HEK293 (cell line): Measurements from ENCODE around the gene LVRN.
A peak's percentile ranks its signal among the peaks of the same experiment; 100 is the strongest.

ENCODE experiments used
- CTCF ChIA-PET: fragments of 350-600 bp; formaldehyde crosslinking; extraction: SDS; loops from one replicate; lab custom pipeline; 2021; ENCODE audit warnings: antibody characterized with exemption; lab: Yijun Ruan, JAX
- POLR2A ChIA-PET: fragments of 300-600 bp; formaldehyde crosslinking; extraction: SDS; loops from one replicate; lab custom pipeline; 2020; ENCODE audit warnings: antibody characterized with exemption, inconsistent platforms; lab: Yijun Ruan, JAX
- H3K27ac ChIP-seq: fragments of 200-500 bp; sonication (Bioruptor generic); 2 replicates; pipeline ENCODE4 v1.5.1; 2014; ENCODE audit warnings: low read depth, low read length, control low read depth, inconsistent platforms; ENCODE audit errors: extremely low read depth
- H3K36me3 ChIP-seq, 2 experiments: fragments of 200-500 bp in 1 of 2; sonication (Bioruptor generic) in 1 of 2; 1 replicate in 1 of 2; 2 replicates in 1 of 2; pipeline ENCODE4 v1.5.1; 2014 to 2017; ENCODE audit warnings: inconsistent platforms in 2 of 2, low read length in 2 of 2; ENCODE audit not compliant: control insufficient read depth in 2 of 2, insufficient read depth in 1 of 2
- H3K4me1 ChIP-seq: fragments of 200-500 bp; sonication (Bioruptor generic); 2 replicates; pipeline ENCODE4 v1.5.1; 2014; ENCODE audit warnings: mild to moderate bottlenecking, low read length, inconsistent platforms; ENCODE audit not compliant: control insufficient read depth, insufficient read depth
- H3K4me3 ChIP-seq: 2 replicates; pipeline ENCODE4 v1.5.1; 2011; ENCODE audit warnings: low read depth, mild to moderate bottlenecking, control low read depth, low read length, moderate library complexity
- H3K9me3 ChIP-seq: fragments of 200-500 bp; sonication (Bioruptor generic); 2 replicates; pipeline ENCODE4 v1.5.1; 2014; ENCODE audit warnings: low read depth, low read length, inconsistent platforms; ENCODE audit not compliant: control insufficient read depth, insufficient read depth
- SALL2 ChIP-seq: fragments of 450-650 bp; formaldehyde crosslinking; IDR thresholded peaks from 2 replicates; pipeline ENCODE4 v1.5.0; 2017; ENCODE audit warnings: missing biosample characterization, mild to moderate bottlenecking, missing genetic modification characterization, borderline replicate concordance
- SETDB1 ChIP-seq: IDR thresholded peaks from one replicate; pipeline ENCODE4 v1.6.1; 2017; ENCODE audit warnings: mild to moderate bottlenecking, low read length, moderate library complexity, mixed read lengths; ENCODE audit not compliant: insufficient read length
- SP7 ChIP-seq: fragments of 450-650 bp; formaldehyde crosslinking; IDR thresholded peaks from 2 replicates; pipeline ENCODE4 v1.5.1; 2016; ENCODE audit warnings: missing biosample characterization, missing genetic modification characterization
- ZEB2 ChIP-seq: fragments of 450-650 bp; formaldehyde crosslinking; IDR thresholded peaks from 2 replicates; pipeline ENCODE4 v1.5.1; 2016; ENCODE audit warnings: missing biosample characterization, missing genetic modification characterization
- ZFP69B ChIP-seq: fragments of 450-650 bp; formaldehyde crosslinking; IDR thresholded peaks from 2 replicates; pipeline ENCODE4 v1.5.1; 2016; ENCODE audit warnings: missing biosample characterization, missing genetic modification characterization
- ZNF223 ChIP-seq: fragments of 450-650 bp; formaldehyde crosslinking; IDR thresholded peaks from 2 replicates; pipeline ENCODE4 v1.5.1; 2016; ENCODE audit warnings: missing biosample characterization, missing genetic modification characterization
- ZNF266 ChIP-seq: fragments of 450-650 bp; formaldehyde crosslinking; IDR thresholded peaks from 2 replicates; pipeline ENCODE4 v1.5.1; 2016; ENCODE audit warnings: missing biosample characterization, missing genetic modification characterization, low read depth
- ZNF324 ChIP-seq: fragments of 450-650 bp; formaldehyde crosslinking; IDR thresholded peaks from 2 replicates; pipeline ENCODE4 v1.5.1; 2016; ENCODE audit warnings: missing biosample characterization, missing genetic modification characterization
- ZNF394 ChIP-seq: fragments of 450-650 bp; formaldehyde crosslinking; IDR thresholded peaks from 2 replicates; pipeline ENCODE4 v1.5.1; 2016; ENCODE audit warnings: missing biosample characterization, missing genetic modification characterization, mild to moderate bottlenecking, moderate library complexity, borderline replicate concordance
- ZNF48 ChIP-seq: fragments of 450-650 bp; formaldehyde crosslinking; IDR thresholded peaks from 2 replicates; pipeline ENCODE4 v1.5.1; 2016; ENCODE audit warnings: missing biosample characterization, missing genetic modification characterization
- ZNF501 ChIP-seq: fragments of 450-650 bp; formaldehyde crosslinking; IDR thresholded peaks from 2 replicates; pipeline ENCODE4 v1.5.1; 2016; ENCODE audit warnings: missing biosample characterization, missing genetic modification characterization
- ZNF785 ChIP-seq: fragments of 450-650 bp; formaldehyde crosslinking; IDR thresholded peaks from 2 replicates; pipeline ENCODE4 v1.5.1; 2016; ENCODE audit warnings: missing biosample characterization, missing genetic modification characterization
- ZNF791 ChIP-seq: fragments of 450-650 bp; formaldehyde crosslinking; IDR thresholded peaks from 2 replicates; pipeline ENCODE4 v1.5.1; 2016; ENCODE audit warnings: missing biosample characterization, missing genetic modification characterization
- TF ChIP-seq, protein P1 (sequence below): fragments of 450-650 bp; formaldehyde crosslinking; IDR thresholded peaks from 2 replicates; pipeline ENCODE4 v1.5.1; 2016; ENCODE audit warnings: missing biosample characterization, missing genetic modification characterization
- TF ChIP-seq, protein P2 (sequence below): fragments of 450-650 bp; formaldehyde crosslinking; IDR thresholded peaks from 2 replicates; pipeline ENCODE4 v1.5.1; 2016; ENCODE audit warnings: missing biosample characterization, missing genetic modification characterization
- TF ChIP-seq, protein P3 (sequence below): fragments of 450-650 bp; formaldehyde crosslinking; IDR thresholded peaks from 2 replicates; pipeline ENCODE4 v1.5.1; 2017; ENCODE audit warnings: missing biosample characterization, missing genetic modification characterization
- TF ChIP-seq, protein P4 (sequence below): fragments of 450-650 bp; formaldehyde crosslinking; IDR thresholded peaks from 2 replicates; pipeline ENCODE4 v1.5.1; 2016; ENCODE audit warnings: missing biosample characterization, missing genetic modification characterization
- TF ChIP-seq, protein P5 (sequence below): fragments of 450-650 bp; formaldehyde crosslinking; IDR thresholded peaks from 2 replicates; pipeline ENCODE4 v1.5.1; 2016; ENCODE audit warnings: missing biosample characterization, missing genetic modification characterization
- TF ChIP-seq, protein P6 (sequence below): fragments of 450-650 bp; formaldehyde crosslinking; IDR thresholded peaks from 2 replicates; pipeline ENCODE4 v1.5.1; 2016; ENCODE audit warnings: missing biosample characterization, missing genetic modification characterization
- TF ChIP-seq, protein P7 (sequence below): fragments of 450-650 bp; formaldehyde crosslinking; IDR thresholded peaks from 2 replicates; pipeline ENCODE4 v1.5.1; 2017; ENCODE audit warnings: missing biosample characterization, mild to moderate bottlenecking, missing genetic modification characterization, moderate library complexity

LVRN gene

DNA sequence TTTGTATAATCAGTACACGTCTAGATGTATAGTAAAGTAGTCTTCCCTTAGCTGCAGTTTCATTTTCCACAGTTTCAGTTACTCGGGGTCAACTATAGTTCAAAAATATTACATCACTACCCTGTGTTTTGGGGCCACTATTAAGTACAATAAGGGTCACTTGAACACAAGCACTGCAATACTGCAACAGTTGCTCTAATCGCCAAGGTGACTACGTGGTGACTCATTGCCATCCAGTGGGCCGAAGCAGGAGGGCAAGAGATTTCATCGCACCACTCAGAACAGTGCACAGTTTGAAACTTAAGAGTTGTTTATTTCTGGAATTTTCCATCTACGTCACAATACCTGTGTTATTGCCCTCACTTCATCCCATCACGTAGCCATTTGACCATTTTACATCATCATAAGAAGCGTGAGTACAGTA is 69.8 kb downstream of the LVRN start, which contains the start of gene ARL14EPL (continued):
- TF ChIP-seq ZNF266 (no peak), ZNF48 (tag by site-specific recombination) (no peak), ZNF785 (no peak), ZEB2 (0 out of 2 replicates have a peak, but pooled peaks have one; percentile 22), SP7 (0 out of 2 replicates have a peak, but pooled peaks have one; percentile 14)
- TF ChIP-seq, protein P1, sequence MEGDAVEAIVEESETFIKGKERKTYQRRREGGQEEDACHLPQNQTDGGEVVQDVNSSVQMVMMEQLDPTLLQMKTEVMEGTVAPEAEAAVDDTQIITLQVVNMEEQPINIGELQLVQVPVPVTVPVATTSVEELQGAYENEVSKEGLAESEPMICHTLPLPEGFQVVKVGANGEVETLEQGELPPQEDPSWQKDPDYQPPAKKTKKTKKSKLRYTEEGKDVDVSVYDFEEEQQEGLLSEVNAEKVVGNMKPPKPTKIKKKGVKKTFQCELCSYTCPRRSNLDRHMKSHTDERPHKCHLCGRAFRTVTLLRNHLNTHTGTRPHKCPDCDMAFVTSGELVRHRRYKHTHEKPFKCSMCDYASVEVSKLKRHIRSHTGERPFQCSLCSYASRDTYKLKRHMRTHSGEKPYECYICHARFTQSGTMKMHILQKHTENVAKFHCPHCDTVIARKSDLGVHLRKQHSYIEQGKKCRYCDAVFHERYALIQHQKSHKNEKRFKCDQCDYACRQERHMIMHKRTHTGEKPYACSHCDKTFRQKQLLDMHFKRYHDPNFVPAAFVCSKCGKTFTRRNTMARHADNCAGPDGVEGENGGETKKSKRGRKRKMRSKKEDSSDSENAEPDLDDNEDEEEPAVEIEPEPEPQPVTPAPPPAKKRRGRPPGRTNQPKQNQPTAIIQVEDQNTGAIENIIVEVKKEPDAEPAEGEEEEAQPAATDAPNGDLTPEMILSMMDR: peak; percentile 55; the same call in 1 of the 2 replicates
- TF ChIP-seq, protein P2, sequence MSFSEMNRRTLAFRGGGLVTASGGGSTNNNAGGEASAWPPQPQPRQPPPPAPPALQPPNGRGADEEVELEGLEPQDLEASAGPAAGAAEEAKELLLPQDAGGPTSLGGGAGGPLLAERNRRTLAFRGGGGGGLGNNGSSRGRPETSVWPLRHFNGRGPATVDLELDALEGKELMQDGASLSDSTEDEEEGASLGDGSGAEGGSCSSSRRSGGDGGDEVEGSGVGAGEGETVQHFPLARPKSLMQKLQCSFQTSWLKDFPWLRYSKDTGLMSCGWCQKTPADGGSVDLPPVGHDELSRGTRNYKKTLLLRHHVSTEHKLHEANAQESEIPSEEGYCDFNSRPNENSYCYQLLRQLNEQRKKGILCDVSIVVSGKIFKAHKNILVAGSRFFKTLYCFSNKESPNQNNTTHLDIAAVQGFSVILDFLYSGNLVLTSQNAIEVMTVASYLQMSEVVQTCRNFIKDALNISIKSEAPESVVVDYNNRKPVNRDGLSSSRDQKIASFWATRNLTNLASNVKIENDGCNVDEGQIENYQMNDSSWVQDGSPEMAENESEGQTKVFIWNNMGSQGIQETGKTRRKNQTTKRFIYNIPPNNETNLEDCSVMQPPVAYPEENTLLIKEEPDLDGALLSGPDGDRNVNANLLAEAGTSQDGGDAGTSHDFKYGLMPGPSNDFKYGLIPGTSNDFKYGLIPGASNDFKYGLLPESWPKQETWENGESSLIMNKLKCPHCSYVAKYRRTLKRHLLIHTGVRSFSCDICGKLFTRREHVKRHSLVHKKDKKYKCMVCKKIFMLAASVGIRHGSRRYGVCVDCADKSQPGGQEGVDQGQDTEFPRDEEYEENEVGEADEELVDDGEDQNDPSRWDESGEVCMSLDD (tag by site-specific recombination): no peak
- TF ChIP-seq, all 188 proteins: peak for 17

DNA sequence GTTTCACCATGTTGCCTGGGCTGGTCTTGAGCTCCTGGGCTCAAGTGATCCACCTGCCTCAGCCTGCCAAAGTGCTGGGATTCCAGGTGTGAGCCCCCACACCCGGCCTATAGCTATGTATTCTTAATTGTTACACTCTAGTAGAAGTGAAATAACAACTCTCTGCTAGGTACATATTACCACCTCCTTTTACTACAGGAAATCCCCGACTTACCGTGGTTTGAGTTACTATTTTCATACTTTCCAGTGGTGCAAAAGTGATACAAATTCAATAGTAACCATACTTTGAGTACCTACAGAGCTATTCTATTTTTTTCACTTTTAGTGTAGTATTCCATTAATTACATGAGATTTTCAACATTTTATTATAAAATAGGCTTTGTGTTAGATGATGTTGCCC is 70.7 kb downstream of the LVRN start:
- Histone ChIP-seq H3K4me1 (no peaks in the 10 kb centered on the region), H3K36me3 (no peaks in the 10 kb centered on the region), H3K4me3 (no peak overlapping the region), H3K27ac (no peak overlapping the region), H3K9me3 (no peaks in the 10 kb centered on the region)
- POLR2A ChIA-PET: no interaction called here
- CTCF ChIA-PET: no interaction called here
- TF ChIP-seq ZNF324 (tag by site-specific recombination): no peak

DNA sequence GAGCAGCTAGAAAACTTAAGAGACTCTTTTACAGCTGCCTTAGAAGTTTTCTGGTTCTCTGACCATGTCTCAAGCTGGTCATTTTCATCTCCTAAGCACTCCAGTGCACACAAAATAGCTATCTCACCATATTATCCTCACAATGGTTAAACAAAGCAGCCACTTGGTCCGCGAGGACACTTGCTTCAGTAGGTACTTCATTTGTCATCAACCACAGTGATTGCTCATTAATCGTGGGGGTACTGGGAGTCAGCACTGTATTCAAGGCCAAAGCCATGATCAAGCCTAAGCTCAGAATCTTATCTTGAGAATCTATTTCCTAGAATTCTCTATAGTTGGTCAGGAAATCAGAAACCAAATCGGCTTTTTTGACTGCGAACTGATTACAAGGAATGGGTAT is 72.8 kb downstream of the LVRN start:
- H3K4me1 ChIP-seq: no peaks in the 10 kb centered on the region
- no peak overlapping the region for H3K4me3 ChIP-seq
- POLR2A ChIA-PET: interaction anchor here (0.8 kb wide), 1 partner anchor 410 kb away, joined by 3 read pairs; no protein-coding TSS in a partner anchor
- CTCF ChIA-PET: no interaction called here
- no peaks in the 10 kb centered on the region for H3K9me3 ChIP-seq
- no peak overlapping the region for H3K27ac ChIP-seq
- no peaks in the 10 kb centered on the region for H3K36me3 ChIP-seq
- TF ChIP-seq, protein P3, sequence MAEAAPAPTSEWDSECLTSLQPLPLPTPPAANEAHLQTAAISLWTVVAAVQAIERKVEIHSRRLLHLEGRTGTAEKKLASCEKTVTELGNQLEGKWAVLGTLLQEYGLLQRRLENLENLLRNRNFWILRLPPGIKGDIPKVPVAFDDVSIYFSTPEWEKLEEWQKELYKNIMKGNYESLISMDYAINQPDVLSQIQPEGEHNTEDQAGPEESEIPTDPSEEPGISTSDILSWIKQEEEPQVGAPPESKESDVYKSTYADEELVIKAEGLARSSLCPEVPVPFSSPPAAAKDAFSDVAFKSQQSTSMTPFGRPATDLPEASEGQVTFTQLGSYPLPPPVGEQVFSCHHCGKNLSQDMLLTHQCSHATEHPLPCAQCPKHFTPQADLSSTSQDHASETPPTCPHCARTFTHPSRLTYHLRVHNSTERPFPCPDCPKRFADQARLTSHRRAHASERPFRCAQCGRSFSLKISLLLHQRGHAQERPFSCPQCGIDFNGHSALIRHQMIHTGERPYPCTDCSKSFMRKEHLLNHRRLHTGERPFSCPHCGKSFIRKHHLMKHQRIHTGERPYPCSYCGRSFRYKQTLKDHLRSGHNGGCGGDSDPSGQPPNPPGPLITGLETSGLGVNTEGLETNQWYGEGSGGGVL (tag by site-specific recombination): no peak
- TF ChIP-seq, protein P4, sequence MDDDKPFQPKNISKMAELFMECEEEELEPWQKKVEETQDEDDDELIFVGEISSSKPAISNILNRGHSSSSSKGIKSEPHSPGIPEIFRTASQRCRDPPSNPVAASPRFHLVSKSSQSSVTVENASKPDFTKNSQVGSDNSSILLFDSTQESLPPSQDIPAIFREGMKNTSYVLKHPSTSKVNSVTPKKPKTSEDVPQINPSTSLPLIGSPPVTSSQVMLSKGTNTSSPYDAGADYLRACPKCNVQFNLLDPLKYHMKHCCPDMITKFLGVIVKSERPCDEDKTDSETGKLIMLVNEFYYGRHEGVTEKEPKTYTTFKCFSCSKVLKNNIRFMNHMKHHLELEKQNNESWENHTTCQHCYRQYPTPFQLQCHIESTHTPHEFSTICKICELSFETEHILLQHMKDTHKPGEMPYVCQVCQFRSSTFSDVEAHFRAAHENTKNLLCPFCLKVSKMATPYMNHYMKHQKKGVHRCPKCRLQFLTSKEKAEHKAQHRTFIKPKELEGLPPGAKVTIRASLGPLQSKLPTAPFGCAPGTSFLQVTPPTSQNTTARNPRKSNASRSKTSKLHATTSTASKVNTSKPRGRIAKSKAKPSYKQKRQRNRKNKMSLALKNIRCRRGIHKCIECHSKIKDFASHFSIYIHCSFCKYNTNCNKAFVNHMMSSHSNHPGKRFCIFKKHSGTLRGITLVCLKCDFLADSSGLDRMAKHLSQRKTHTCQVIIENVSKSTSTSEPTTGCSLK (tag by site-specific recombination): no peak
- TF ChIP-seq, protein P5, sequence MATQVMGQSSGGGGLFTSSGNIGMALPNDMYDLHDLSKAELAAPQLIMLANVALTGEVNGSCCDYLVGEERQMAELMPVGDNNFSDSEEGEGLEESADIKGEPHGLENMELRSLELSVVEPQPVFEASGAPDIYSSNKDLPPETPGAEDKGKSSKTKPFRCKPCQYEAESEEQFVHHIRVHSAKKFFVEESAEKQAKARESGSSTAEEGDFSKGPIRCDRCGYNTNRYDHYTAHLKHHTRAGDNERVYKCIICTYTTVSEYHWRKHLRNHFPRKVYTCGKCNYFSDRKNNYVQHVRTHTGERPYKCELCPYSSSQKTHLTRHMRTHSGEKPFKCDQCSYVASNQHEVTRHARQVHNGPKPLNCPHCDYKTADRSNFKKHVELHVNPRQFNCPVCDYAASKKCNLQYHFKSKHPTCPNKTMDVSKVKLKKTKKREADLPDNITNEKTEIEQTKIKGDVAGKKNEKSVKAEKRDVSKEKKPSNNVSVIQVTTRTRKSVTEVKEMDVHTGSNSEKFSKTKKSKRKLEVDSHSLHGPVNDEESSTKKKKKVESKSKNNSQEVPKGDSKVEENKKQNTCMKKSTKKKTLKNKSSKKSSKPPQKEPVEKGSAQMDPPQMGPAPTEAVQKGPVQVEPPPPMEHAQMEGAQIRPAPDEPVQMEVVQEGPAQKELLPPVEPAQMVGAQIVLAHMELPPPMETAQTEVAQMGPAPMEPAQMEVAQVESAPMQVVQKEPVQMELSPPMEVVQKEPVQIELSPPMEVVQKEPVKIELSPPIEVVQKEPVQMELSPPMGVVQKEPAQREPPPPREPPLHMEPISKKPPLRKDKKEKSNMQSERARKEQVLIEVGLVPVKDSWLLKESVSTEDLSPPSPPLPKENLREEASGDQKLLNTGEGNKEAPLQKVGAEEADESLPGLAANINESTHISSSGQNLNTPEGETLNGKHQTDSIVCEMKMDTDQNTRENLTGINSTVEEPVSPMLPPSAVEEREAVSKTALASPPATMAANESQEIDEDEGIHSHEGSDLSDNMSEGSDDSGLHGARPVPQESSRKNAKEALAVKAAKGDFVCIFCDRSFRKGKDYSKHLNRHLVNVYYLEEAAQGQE (tag by site-specific recombination): no peak
- no peak for TF ChIP-seq ZNF394 (tag by site-specific recombination)
- no peak for TF ChIP-seq SALL2 (tag by site-specific recombination)
- no peak for TF ChIP-seq SETDB1
- TF ChIP-seq, protein P6, sequence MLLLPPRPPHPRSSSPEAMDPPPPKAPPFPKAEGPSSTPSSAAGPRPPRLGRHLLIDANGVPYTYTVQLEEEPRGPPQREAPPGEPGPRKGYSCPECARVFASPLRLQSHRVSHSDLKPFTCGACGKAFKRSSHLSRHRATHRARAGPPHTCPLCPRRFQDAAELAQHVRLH: no peak
- no peak for TF ChIP-seq ZNF501 (tag by site-specific recombination)
- no peak for TF ChIP-seq ZNF223 (tag by site-specific recombination)
- TF ChIP-seq ZNF791 (tag by site-specific recombination): no peak
- no peak for TF ChIP-seq ZFP69B (tag by site-specific recombination)
- TF ChIP-seq, protein P7, sequence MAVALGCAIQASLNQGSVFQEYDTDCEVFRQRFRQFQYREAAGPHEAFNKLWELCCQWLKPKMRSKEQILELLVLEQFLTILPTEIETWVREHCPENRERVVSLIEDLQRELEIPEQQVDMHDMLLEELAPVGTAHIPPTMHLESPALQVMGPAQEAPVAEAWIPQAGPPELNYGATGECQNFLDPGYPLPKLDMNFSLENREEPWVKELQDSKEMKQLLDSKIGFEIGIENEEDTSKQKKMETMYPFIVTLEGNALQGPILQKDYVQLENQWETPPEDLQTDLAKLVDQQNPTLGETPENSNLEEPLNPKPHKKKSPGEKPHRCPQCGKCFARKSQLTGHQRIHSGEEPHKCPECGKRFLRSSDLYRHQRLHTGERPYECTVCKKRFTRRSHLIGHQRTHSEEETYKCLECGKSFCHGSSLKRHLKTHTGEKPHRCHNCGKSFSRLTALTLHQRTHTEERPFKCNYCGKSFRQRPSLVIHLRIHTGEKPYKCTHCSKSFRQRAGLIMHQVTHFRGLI (tag by site-specific recombination): no peak
